ENCODE results near the gene PHLDB2. TPM values are rescaled to one million over a fixed set of nuclear protein-coding genes. Genes with fewer than 3 reads are reported as not detected.

PHLDB2 gene
- total and polyA plus RNA-seq, 11 donors, result 59.0 to 280 (median 115) TPM

- 9 to 15% (median 12%) methylated on average over 7 of the region's 7 CpGs for WGBS, 4 donors
- no peaks in the 10 kb centered on the region for H3K36me3 ChIP-seq
- H3K27me3 ChIP-seq, result peaks cover 0 to 10% (median 0%) of the 10 kb centered on the region in 9 donors
- no peak for TF ChIP-seq POLR2A (IDR thresholded peaks at IDR 0.05)
- TF ChIP-seq, protein P1, sequence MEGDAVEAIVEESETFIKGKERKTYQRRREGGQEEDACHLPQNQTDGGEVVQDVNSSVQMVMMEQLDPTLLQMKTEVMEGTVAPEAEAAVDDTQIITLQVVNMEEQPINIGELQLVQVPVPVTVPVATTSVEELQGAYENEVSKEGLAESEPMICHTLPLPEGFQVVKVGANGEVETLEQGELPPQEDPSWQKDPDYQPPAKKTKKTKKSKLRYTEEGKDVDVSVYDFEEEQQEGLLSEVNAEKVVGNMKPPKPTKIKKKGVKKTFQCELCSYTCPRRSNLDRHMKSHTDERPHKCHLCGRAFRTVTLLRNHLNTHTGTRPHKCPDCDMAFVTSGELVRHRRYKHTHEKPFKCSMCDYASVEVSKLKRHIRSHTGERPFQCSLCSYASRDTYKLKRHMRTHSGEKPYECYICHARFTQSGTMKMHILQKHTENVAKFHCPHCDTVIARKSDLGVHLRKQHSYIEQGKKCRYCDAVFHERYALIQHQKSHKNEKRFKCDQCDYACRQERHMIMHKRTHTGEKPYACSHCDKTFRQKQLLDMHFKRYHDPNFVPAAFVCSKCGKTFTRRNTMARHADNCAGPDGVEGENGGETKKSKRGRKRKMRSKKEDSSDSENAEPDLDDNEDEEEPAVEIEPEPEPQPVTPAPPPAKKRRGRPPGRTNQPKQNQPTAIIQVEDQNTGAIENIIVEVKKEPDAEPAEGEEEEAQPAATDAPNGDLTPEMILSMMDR (IDR thresholded peaks at IDR 0.05), result no peak
- ATAC-seq (no peak), DNase-seq (peak in 1 of 5 donors; percentile 40)
- intact Hi-C loops (cut with DNase I), result loop anchor here (2.0 to 10.0 kb wide), 14 partner anchors 41 to 145 kb away; no protein-coding TSS in a partner anchor
- peaks cover 5 to 63% (median 51%) of the 10 kb centered on the region in 12 donors for H3K4me1 ChIP-seq
- peak overlapping the region; percentile 94 to 99 (median 96) for H3K27ac ChIP-seq
- H3K4me3 ChIP-seq, result peak overlapping the region in 11 of 12 donors; percentile 59 to 98 (median 86)
- no peaks in the 10 kb centered on the region for H3K9me3 ChIP-seq
These were observed 2.3 kb downstream of the PHLDB2 start for GRCh38 chr3:111861391-111861790.

DNA sequence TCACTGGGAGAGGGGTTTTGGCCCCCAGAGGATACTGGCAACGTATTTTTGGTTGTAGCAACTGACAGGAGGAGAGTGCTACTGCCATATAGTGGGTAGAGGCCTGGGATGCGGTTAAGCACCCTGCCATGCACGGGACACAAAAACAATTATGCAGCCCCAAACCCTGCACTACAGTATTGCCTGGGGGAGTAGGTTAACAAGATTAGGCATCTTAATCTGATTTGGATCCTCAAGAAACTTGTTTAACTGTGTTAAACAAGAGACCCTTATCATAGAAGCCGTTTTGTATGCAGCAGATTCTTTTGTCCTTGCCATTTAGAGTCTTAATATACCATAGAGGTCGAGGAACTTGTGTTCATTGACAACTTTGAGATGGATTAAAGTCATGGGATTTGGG is 3.4 kb downstream of the PHLDB2 start:
- H3K4me3 ChIP-seq, result peak overlapping the region in 9 of 12 donors; percentile 59 to 98 (median 83)
- H3K9me3 ChIP-seq, result no peaks in the 10 kb centered on the region
- H3K4me1 ChIP-seq, result peaks cover 5 to 70% (median 58%) of the 10 kb centered on the region in 12 donors
- TF ChIP-seq, protein P1 (IDR thresholded peaks at IDR 0.05), result no peak
- no peak for TF ChIP-seq POLR2A (IDR thresholded peaks at IDR 0.05)
- H3K36me3 ChIP-seq, result no peaks in the 10 kb centered on the region
- ATAC-seq (no peak), DNase-seq (no peak)
- H3K27ac ChIP-seq, result peak overlapping the region; percentile 94 to 99 (median 96)
- peaks cover 0 to 10% (median 0%) of the 10 kb centered on the region in 9 donors for H3K27me3 ChIP-seq
- intact Hi-C loops (cut with DNase I), result loop anchor here in 8 of 10 donors (5.0 to 10.0 kb wide), 9 partner anchors 50 to 145 kb away; no protein-coding TSS in a partner anchor
- 36 to 45% (median 44%) methylated on average over 5 of the region's 5 CpGs for WGBS, 4 donors

GRCh38 chr3:111862974-111863373 is 3.9 kb downstream of the PHLDB2 start:
- intact Hi-C loops (cut with DNase I), result loop anchor here in 8 of 10 donors (5.0 to 10.0 kb wide), 9 partner anchors 49 to 146 kb away; no protein-coding TSS in a partner anchor
- WGBS, 4 donors, result 44 to 51% (median 50%) methylated on average over 3 of the region's 3 CpGs
- Histone ChIP-seq H3K9me3 (no peaks in the 10 kb centered on the region), H3K27ac (peak overlapping the region; percentile 94 to 99 (median 96)), H3K36me3 (no peaks in the 10 kb centered on the region), H3K4me3 (peak overlapping the region in 7 of 12 donors; percentile 75 to 89 (median 83)), H3K27me3 (peaks cover 0 to 10% (median 0%) of the 10 kb centered on the region in 9 donors), H3K4me1 (peaks cover 5 to 76% (median 63%) of the 10 kb centered on the region in 12 donors)
- no peak for ATAC-seq
- TF ChIP-seq, protein P1 (IDR thresholded peaks at IDR 0.05), result no peak
- TF ChIP-seq POLR2A (IDR thresholded peaks at IDR 0.05), result no peak
- DNase-seq, result no peak

GRCh38 chr3:111863942-111864694 is 5.1 kb downstream of the PHLDB2 start:
- 5 to 17% (median 14%) methylated on average over 2 of the region's 2 CpGs for WGBS, 4 donors
- Histone ChIP-seq H3K4me1 (peaks cover 5 to 79% (median 71%) of the 10 kb centered on the region in 12 donors), H3K27ac (peak overlapping the region; percentile 94 to 99 (median 96)), H3K36me3 (no peaks in the 10 kb centered on the region), H3K27me3 (peaks cover 0 to 4% (median 0%) of the 10 kb centered on the region in 9 donors), H3K9me3 (no peaks in the 10 kb centered on the region), H3K4me3 (peak overlapping the region in 8 of 12 donors; percentile 0 to 83 (median 18))
- intact Hi-C loops (cut with DNase I), result loop anchor here in 9 of 10 donors (2.0 to 10.0 kb wide), 10 partner anchors 48 to 147 kb away; no protein-coding TSS in a partner anchor
- TF ChIP-seq POLR2A (IDR thresholded peaks at IDR 0.05), result no peak
- TF ChIP-seq, protein P1 (IDR thresholded peaks at IDR 0.05), result no peak
- ATAC-seq (peak in 1 of 4 donors; percentile 12), DNase-seq (peak in 2 of 5 donors; percentile 26 to 43)

All from heart left ventricle (tissue), 16 donors.